GM12892 (cell line): Measurements from ENCODE around the gene PIP4K2A.

Experiments
- POLR2A ChIP-seq: IDR thresholded peaks from 2 replicates; pipeline ENCODE4 v1.6.1; 2011; ENCODE audit warnings: low read depth, low read length, control low read depth
- POLR2AphosphoS5 ChIP-seq: IDR thresholded peaks from 2 replicates; pipeline ENCODE4 v1.6.1; 2011; ENCODE audit warnings: low read depth, low read length, control low read depth
- TAF1 ChIP-seq: IDR thresholded peaks from 2 replicates; pipeline ENCODE4 v1.6.1; 2011; ENCODE audit warnings: low read depth, mild to moderate bottlenecking, control low read depth, low read length, borderline replicate concordance

DNA sequence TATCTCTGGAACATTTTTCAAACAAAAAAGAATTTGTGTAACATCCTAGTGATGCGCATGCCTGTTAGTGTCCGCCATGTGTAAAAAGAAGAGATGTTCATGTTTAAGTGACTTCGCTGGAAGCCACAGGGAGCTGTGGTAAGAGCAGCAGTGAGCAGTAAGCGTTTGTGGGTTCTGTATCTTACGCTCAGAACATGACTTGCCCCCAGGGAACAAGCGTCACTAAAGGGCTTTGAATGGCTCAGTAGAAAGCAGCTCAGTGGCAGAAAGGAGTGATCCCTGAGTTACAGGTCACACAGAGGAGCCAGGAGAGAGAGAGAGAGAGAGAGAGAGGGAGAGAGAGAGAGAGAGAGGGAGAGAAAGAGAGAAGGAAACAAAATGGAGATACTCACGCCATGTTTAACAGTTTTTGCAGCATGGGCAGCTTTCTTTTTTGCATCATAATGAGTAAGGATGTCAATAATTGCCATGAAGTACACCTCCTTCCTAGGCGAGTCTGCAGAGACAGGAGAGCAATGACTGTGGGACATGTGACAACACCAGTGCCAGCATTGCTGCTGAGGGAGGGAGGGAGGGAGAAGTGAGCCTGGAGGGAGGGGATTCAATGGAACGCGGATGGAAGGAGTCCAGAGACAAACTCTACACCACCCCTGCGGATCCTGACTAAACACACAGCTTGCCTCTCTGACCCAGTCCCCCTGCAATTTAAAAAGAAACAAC lies 174.6 kb downstream of the PIP4K2A start:
- no peak for TF ChIP-seq POLR2A
- TF ChIP-seq POLR2AphosphoS5 = no peak
- no peak for TF ChIP-seq TAF1
